NCI-H1048 (cell line): ENCODE data around the gene OR52E8.

Experiments
- DNase-seq: peaks from one replicate; lab custom pipeline; 2025; lab: John Stamatoyannopoulos, UW

The OR52E8 gene

GRCh38 chr11:5807580-5807979 is 49.9 kb downstream of the OR52E8 start:
- no peak for DNase-seq
